NCI-H446 treated with DMSO at 0.1 percent for 48 hours (cell line): ENCODE measurements around the gene ACSBG1.

ENCODE experiments used
- DNase-seq: peaks from one replicate; lab custom pipeline; 2025; lab: John Stamatoyannopoulos, UW

The ACSBG1 gene

GRCh38 chr15:78222745-78223395 lies 11.5 kb downstream of the ACSBG1 start:
- DNase-seq: no peak

- peak; percentile 62 for DNase-seq
Measured at GRCh38 chr15:78220713-78221112, 13.7 kb downstream of the ACSBG1 start.

GRCh38 chr15:78216276-78217104 lies 17.9 kb downstream of the ACSBG1 start:
- DNase-seq: peak; percentile 92

GRCh38 chr15:78213956-78214355 lies 20.4 kb downstream of the ACSBG1 start:
- DNase-seq: no peak

GRCh38 chr15:78213425-78213750 lies 21.0 kb downstream of the ACSBG1 start:
- DNase-seq: no peak

- DNase-seq: peak; percentile 75
Measured at GRCh38 chr15:78212546-78213424, 21.6 kb downstream of the ACSBG1 start.

- DNase-seq: no peak
Measured at GRCh38 chr15:78212008-78212407, 22.4 kb downstream of the ACSBG1 start.

GRCh38 chr15:78211189-78211921 lies 23.0 kb downstream of the ACSBG1 start:
- DNase-seq: no peak

GRCh38 chr15:78210349-78210717 lies 24.0 kb downstream of the ACSBG1 start:
- no peak for DNase-seq

- DNase-seq: no peak
Measured at GRCh38 chr15:78209646-78210348, 24.6 kb downstream of the ACSBG1 start.

- no peak for DNase-seq
Measured at GRCh38 chr15:78208887-78209645, 25.3 kb downstream of the ACSBG1 start.

GRCh38 chr15:78208341-78208844 lies 26.0 kb downstream of the ACSBG1 start:
- no peak for DNase-seq

- no peak for DNase-seq
Measured at GRCh38 chr15:78207641-78208340, 26.6 kb downstream of the ACSBG1 start.

GRCh38 chr15:78207110-78207458 lies 27.3 kb downstream of the ACSBG1 start:
- no peak for DNase-seq

- DNase-seq: no peak
Measured at GRCh38 chr15:78206326-78207109, 27.8 kb downstream of the ACSBG1 start.

GRCh38 chr15:78205856-78206255 lies 28.5 kb downstream of the ACSBG1 start:
- no peak for DNase-seq

- DNase-seq: no peak
Measured at GRCh38 chr15:78205337-78205736, 29.0 kb downstream of the ACSBG1 start.

- no peak for DNase-seq
Measured at GRCh38 chr15:78204351-78205309, 29.7 kb downstream of the ACSBG1 start.
